ENCODE data around the gene PRR33.

DNA sequence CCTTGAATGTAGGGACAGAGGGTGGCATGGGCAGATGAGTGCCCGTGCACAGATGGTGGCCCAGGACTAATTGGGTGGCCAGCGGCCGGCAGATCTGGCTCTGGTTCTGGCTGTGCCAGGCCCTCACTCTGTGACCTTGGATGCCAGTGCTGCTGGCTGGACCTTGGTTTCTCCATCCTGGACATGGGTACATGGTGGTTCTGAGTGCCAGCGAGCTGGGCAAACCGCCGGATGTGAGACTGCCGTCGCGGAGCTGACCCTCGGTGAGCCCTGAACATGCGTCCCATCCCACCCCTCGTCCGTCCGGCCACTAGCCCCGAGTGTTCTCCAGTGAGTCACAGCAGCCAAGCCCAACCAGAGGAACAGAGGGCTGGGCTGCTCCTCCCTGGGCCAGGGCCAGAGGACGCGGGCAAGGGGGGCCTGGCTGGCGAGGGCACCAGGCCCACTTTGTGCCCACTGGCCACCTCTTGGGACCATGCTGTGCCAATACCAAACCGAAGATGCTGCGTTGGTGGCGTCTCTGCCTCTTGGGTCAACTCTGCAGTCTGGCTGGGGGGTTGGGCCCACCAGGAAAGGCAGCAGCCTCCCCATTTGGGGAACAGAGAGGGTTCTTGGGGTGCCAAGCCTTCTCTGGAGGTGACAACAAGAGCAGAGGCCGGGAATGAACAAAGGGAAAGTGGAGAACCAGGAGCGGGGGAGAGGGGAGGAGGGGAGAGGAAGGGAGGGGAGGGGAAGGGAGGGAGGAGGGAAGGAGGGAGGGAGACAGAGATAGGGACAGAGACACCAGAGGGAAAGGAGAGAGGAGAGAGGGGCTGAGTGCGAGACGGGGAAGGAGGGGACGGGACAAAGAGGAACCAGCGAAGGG lies 28.1 kb downstream of the PRR33 start:
- no peak; the same call in 1 of the 2 replicates for TF ChIP-seq POLR2A (IDR thresholded peaks at IDR 0.05; ENCODE audit: low read depth, low read length)
- TF ChIP-seq SPI1 (IDR thresholded peaks at IDR 0.05; ENCODE audit: low read depth, low read length): no peak
- TF ChIP-seq POLR2AphosphoS5 (IDR thresholded peaks at IDR 0.05; ENCODE audit: low read depth, low read length): peak; percentile 24; the same call in 1 of the 2 replicates
- no peak for TF ChIP-seq PAX5 (IDR thresholded peaks at IDR 0.05; ENCODE audit: insufficient read depth, low read length, severe bottlenecking)
